HepG2 (cell line): ENCODE data around the gene SIGLEC8. TPM values are rescaled to one million over a fixed set of nuclear protein-coding genes. Genes with fewer than 3 reads are reported as not detected.

ENCODE experiments used
- CEBPG ChIP-seq: IDR thresholded peaks from 2 replicates; pipeline ENCODE4 v1.6.1; 2016
- DBP ChIP-seq: sonication (generic); formaldehyde crosslinking; IDR thresholded peaks from 2 replicates; pipeline ENCODE4 v1.4.0; 2020; ENCODE audit warnings: missing genetic modification reagents; ENCODE audit errors: not compliant biosample characterization
- ETS1 ChIP-seq: sonication (generic); formaldehyde crosslinking; IDR thresholded peaks from 2 replicates; pipeline ENCODE4 v1.4.0; 2020; ENCODE audit warnings: missing genetic modification reagents
- FOXA3 ChIP-seq: IDR thresholded peaks from 2 replicates; pipeline ENCODE4 v1.6.1; 2016; ENCODE audit warnings: missing genetic modification reagents, missing compliant biosample characterization
- HIVEP1 ChIP-seq: sonication (generic); formaldehyde crosslinking; IDR thresholded peaks from 2 replicates; pipeline ENCODE4 v1.4.0; 2020; ENCODE audit warnings: mild to moderate bottlenecking, missing genetic modification reagents
- HMGXB4 ChIP-seq, 2 experiments: sonication (generic) in 1 of 2; formaldehyde crosslinking in 1 of 2; IDR thresholded peaks; 2 replicates each; pipeline versions ENCODE4 v1.4.0 to v1.6.1; 2018 to 2020; ENCODE audit warnings: missing genetic modification reagents in 2 of 2, borderline replicate concordance in 1 of 2, low read depth in 1 of 2, mild to moderate bottlenecking in 1 of 2, missing biosample characterization in 1 of 2
- HOXA5 ChIP-seq: sonication (generic); formaldehyde crosslinking; IDR thresholded peaks from 2 replicates; pipeline ENCODE4 v1.4.0; 2020; ENCODE audit warnings: missing genetic modification reagents
- ISX ChIP-seq: sonication (generic); formaldehyde crosslinking; conservative IDR thresholded peaks from 2 replicates; pipeline ENCODE4 v1.5.0; 2020; ENCODE audit warnings: missing genetic modification reagents
- MAFK ChIP-seq, 2 experiments: IDR thresholded peaks in 1 of 2; conservative IDR thresholded peaks in 1 of 2; 2 replicates each; pipeline ENCODE4 v1.6.1; 2011; ENCODE audit warnings: improper control_type of control experiment in 2 of 2, low read length in 2 of 2
- MEIS2 ChIP-seq: sonication (generic); formaldehyde crosslinking; IDR thresholded peaks from 2 replicates; pipeline ENCODE4 v1.9.0; 2021; ENCODE audit warnings: mild to moderate bottlenecking, missing genetic modification reagents
- NFYC ChIP-seq: IDR thresholded peaks from 2 replicates; pipeline ENCODE4 v1.6.1; 2016; ENCODE audit warnings: missing genetic modification reagents, missing compliant biosample characterization
- NPAS2 ChIP-seq: sonication (generic); formaldehyde crosslinking; IDR thresholded peaks from 2 replicates; pipeline ENCODE4 v1.8.0; 2022; ENCODE audit warnings: mild to moderate bottlenecking, missing genetic modification reagents, borderline replicate concordance
- SIX1 ChIP-seq: sonication (generic); formaldehyde crosslinking; IDR thresholded peaks from 2 replicates; pipeline ENCODE4 v1.4.0; 2020; ENCODE audit warnings: missing genetic modification reagents, borderline replicate concordance
- SP4 ChIP-seq: sonication (generic); formaldehyde crosslinking; IDR thresholded peaks from 2 replicates; pipeline ENCODE4 v1.8.1; 2023; ENCODE audit warnings: mild to moderate bottlenecking, missing genetic modification reagents
- STAG1 ChIP-seq: sonication (generic); formaldehyde crosslinking; IDR thresholded peaks from 2 replicates; pipeline ENCODE4 v1.4.0; 2020; ENCODE audit warnings: missing genetic modification reagents
- TCF7 ChIP-seq: sonication (generic); IDR thresholded peaks from 2 replicates; pipeline ENCODE4 v1.6.1; 2016; ENCODE audit warnings: antibody characterized with exemption, low read depth
- THAP11 ChIP-seq: IDR thresholded peaks from 2 replicates; pipeline ENCODE4 v1.6.1; 2016; ENCODE audit warnings: missing biosample characterization, missing genetic modification reagents
- ZHX2 ChIP-seq, 2 experiments: sonication (generic) in 1 of 2; formaldehyde crosslinking in 1 of 2; IDR thresholded peaks; 2 replicates each; pipeline versions ENCODE4 v1.6.1 to v1.9.0; 2014 to 2022; ENCODE audit warnings: antibody characterized with exemption in 1 of 2, borderline replicate concordance in 1 of 2, inconsistent platforms in 1 of 2, low read depth in 1 of 2, missing genetic modification reagents in 1 of 2
- ZNF558 ChIP-seq: sonication (generic); formaldehyde crosslinking; IDR thresholded peaks from 2 replicates; pipeline ENCODE4 v1.9.0; 2022; ENCODE audit warnings: mild to moderate bottlenecking, missing genetic modification reagents, borderline replicate concordance
- ZNF563 ChIP-seq: sonication (generic); formaldehyde crosslinking; IDR thresholded peaks from 2 replicates; pipeline ENCODE4 v1.8.0; 2022; ENCODE audit warnings: mild to moderate bottlenecking, moderate library complexity, missing genetic modification reagents
- ZNF607 ChIP-seq: sonication (generic); formaldehyde crosslinking; IDR thresholded peaks from 2 replicates; pipeline ENCODE4 v1.5.1; 2020; ENCODE audit warnings: missing genetic modification reagents, mild to moderate bottlenecking, borderline replicate concordance
- polyA plus RNA-seq, 8 experiments: library from polyadenylated mRNA; depleted of rRNA in 3 of 8; stranded (reverse) in 7 of 8; unstranded in 1 of 8; fragments of >200 nt; fragmentation: Illumina TruSeq in 4 of 8; extraction: Trizol in 4 of 8; gene quantifications; 2 replicates each; pipeline versions ENCODE4 v1.2.1 to v1.2.3, GENCODE V29; 2011 to 2016; ENCODE audit warnings: low read depth in 4 of 8, missing spikeins in 1 of 8, mixed read lengths in 1 of 8; ENCODE audit not compliant: insufficient read depth in 1 of 8
- total RNA-seq, 5 experiments: library from RNA; depleted of rRNA; stranded (reverse); fragments of >200 nt; fragmentation: Illumina TruSeq; extraction: Trizol; gene quantifications; 2 replicates each; pipeline ENCODE4 v1.2.3, GENCODE V29; 2016; ENCODE audit warnings: low read depth in 1 of 5

Gene SIGLEC8
- total and polyA plus RNA-seq, 2 of the 13 experiments (the other 11 are each of a cell fraction or from before 2014, with no cell fraction given) = not detected

GRCh38 chr19:51407511-51408131 lies 50.6 kb downstream of the SIGLEC8 start (continued):
- TF ChIP-seq SP4 = peak; percentile 40; the same call in 1 of the 2 replicates
- no peak for TF ChIP-seq ZHX2 (IDR thresholded peaks at IDR 0.05; ENCODE audit: low read depth)
- no peak for TF ChIP-seq ZHX2 (CRISPR knock-in tag; IDR thresholded peaks at IDR 0.05; ENCODE audit: borderline replicate concordance)
- peak; percentile 93 for TF ChIP-seq STAG1 (CRISPR knock-in tag)
- no peak for TF ChIP-seq SIX1 (CRISPR knock-in tag)
- TF ChIP-seq ZNF558 = no peak
- no peak for TF ChIP-seq ZNF607 (CRISPR knock-in tag)
- TF ChIP-seq HIVEP1 (CRISPR knock-in tag) = no peak
- TF ChIP-seq MAFK (conservative IDR thresholded peaks at IDR 0.05 in 1 of 2, IDR thresholded peaks at IDR 0.05 in 1 of 2; ENCODE audit: low read length in 2 of 2) = no peak
- TF ChIP-seq HOXA5 (CRISPR knock-in tag) = no peak
- no peak for TF ChIP-seq NPAS2 (CRISPR knock-in tag)
- TF ChIP-seq DBP (CRISPR knock-in tag) = no peak
- TF ChIP-seq TCF7 = no peak
- no peak for TF ChIP-seq ETS1 (CRISPR knock-in tag)
- TF ChIP-seq MEIS2 = no peak
- TF ChIP-seq THAP11 (CRISPR knock-in tag) = no peak
- TF ChIP-seq FOXA3 = no peak; the same call in 1 of the 2 replicates
- no peak for TF ChIP-seq ISX (CRISPR knock-in tag)
- peak in 1 of 2 experiments; percentile 36; a peak in 1 of 4 replicates for TF ChIP-seq HMGXB4 (CRISPR knock-in tag; IDR thresholded peaks at IDR 0.05; ENCODE audit: borderline replicate concordance in 1 of 2, low read depth in 1 of 2)
- TF ChIP-seq ZNF563 (CRISPR knock-in tag) = no peak
- no peak for TF ChIP-seq CEBPG (CRISPR knock-in tag)
- TF ChIP-seq NFYC (CRISPR knock-in tag) = no peak
